ENCODE measurements around the gene AHCYL2.
A peak's percentile ranks its signal among the peaks of the same experiment; 100 is the strongest.
"Not testable (repeated sequence)": the region's sequence is repeated elsewhere in the genome, so short reads cannot be mapped to it uniquely, and the experiment has no call there.

Gene AHCYL2

DNA sequence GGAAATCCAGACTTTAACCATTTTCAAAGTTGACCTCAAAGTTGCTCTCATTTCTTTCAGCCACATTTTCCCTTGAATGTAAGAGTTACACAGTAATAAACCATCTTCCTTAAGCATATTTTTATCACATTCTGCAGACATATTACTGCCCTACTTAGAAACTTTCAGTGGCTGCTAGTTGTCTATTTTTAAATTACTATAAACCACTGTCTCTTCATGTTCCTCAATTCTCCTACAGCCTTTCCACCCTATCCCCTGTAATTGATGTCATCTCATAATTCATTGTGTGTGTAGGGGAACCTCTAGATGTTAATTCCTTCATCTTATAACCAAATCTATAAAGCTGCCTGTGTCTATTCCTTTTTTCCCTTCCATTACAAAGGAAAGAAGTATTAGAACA, 131.3 kb downstream of the AHCYL2 start:
- DNase-seq = no peak

DNA sequence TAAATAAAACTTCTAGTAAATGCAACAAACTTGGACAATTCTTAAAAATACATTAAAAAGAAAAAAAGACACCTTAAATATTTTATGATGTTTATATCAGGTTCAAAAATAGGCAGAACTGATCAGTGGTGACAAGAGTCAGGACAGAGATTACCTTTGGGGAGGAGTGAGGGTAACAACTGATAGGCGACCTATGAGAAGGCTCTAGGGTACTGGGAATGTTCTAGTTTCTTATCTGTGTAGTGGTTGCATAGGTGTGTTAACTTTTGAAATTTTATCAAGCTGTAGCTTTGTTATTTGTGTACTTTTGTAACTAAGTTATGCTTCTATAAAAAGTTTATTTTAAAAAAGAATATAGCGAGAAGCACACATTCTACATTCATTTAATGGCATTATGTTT, 134.3 kb downstream of the AHCYL2 start:
- DNase-seq = no peak

DNA sequence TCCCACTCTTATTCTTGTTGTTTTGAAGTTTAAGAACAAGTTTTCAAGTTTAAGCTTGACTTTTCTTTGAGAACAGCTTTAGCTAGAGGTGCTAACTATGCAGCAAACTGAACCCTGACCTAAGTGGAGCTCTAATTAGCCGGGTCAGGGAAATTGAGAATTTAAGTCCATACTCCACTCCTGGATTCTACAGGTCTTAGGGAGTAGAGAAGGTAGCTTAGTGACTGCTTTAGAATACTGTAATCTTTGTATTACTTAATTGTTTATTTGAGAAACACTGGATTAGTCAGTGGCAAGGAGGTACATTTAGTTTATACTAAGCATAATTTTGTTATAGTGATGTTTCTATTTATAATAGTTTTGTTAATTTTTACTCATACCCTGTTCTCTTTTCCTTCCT, 134.8 kb downstream of the AHCYL2 start:
- DNase-seq = no peak

DNA sequence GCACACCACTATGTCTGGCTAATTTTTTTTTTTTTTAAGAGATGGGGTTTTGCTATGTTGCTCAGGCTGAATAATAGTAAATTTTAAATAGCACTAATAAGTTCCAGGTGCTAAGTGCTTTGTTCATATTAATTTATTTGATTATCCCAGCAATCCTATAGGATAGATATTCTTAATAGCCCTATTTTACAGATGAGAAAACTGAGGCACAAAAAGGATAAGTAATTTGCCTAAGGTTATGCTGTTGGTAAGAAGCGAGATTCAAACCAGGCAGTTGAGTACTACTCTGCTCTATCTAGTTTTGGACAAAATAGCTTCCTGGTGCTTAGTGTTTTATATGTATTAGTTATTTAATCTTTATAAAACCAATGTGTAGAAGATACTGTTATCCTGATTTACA, 136.9 kb downstream of the AHCYL2 start:
- no peak for DNase-seq

DNA sequence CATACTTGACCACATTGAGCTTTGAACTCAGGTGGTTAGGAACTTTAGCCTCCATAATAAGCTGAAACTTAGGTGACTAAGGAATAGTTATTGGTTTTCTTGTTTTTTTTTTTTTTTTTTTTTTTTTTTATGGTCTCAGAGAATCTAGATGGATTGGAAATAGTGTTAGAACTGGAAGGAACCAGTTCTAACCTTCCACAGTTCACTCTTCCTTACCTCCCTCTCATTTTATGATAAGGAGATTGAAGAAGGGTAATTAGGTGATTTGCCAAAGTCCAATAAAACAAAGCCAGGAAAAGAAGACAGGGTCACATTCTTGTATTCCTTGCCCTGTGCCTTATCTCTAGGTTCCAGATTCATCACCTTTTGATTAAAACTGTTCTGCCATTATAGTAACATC, 137.7 kb downstream of the AHCYL2 start:
- no peak for DNase-seq

DNA sequence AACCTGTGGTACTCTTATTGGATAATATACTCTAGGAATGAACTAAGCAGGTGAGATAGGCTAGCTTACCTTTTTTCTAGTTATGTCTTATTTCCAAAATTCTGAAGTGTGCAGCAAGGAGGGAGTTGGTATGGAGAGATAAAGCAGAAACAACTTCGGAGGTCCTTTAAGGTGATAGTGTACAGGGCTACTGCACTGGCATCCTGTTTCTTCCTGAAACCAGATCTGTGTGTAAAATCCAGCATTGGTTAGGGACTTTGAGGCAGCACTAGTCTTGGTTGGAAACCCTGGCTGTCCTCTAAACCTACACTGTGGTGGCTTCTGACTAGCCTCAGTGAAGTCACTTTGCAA, 142.5 kb downstream of the AHCYL2 start:
- DNase-seq = no peak

DNA sequence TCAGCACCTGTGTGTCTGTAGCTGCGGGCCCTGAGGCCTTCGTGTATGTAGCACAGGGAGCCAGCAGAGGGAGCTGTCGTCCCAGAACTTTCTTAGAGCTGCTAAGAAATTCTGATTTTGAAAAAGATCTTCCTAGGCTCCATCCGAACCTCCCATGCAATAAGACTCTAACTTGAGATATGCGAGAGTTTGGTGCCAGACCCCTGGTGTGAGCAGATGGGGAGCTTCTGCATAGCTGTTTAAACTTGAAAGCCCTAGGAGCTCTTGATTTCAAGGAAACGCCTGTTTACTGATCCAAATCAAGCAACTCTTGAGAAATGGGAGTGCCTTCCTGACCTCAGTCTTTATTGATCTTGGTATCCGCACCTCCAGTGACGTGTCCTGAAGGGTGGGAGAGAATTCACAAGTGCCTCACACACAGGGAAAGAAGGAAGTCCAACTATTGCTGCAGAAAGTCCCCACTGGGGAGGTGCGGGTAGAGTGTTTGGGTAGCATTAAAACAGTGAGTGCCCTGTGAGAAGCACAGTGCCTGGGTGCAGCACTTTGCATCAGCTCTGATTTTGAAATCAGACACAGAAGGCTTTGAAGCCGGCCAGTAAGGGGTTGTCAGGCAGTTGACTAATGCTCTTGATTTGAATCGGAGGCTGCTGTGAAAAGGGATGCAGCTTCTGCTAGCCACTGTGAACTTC, 143.0 kb downstream of the AHCYL2 start:
- peak; percentile 89 for DNase-seq

DNA sequence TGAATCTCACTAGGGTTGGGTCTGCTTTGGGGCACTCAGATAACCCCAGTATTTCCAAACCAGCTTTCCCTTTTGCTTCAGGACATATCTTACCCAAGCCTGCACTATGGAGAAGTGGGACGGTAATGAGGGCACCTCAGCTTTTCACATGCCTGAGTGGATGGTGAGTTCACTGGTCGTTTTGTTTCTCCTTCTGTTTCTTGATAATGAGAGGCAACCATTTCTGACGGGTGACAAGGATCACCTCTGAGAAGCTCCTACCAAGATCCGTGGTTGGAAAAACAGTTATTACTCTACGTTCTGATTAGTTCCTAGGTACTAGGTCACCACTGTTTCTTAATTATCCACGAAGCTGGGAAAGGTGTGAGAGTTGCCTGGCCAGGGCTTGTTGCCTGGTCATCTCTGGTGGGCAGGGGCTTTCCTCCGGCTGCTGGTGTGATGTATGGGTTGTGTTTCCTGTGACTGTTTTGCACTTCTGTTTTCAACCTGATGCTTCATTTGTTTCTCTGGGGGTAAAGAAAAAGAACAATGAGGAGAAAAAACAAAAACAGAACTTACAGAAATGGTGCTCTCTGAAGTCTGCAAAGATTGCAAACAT, 143.7 kb downstream of the AHCYL2 start:
- DNase-seq = peak; percentile 28

DNA sequence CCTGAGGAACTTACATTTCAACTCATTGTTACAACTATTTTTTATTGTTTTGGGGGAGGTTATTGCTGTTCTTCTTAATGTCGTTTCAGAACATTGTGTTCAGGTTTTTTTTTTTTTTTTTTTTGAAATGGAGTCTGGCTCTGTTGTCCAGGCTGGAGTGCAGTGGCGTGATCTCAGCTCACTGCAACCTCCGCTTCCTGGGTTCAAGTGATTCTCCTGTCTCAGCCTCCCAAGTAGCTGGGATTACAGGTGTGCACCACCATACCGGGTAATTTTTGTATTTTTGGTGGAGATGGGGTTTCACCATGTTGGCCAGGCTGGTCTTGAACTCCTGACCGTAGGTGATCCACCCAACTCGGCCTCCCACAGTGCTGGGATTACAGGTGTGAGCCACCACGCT, 144.6 kb downstream of the AHCYL2 start:
- DNase-seq = not testable (repeated sequence)

DNA sequence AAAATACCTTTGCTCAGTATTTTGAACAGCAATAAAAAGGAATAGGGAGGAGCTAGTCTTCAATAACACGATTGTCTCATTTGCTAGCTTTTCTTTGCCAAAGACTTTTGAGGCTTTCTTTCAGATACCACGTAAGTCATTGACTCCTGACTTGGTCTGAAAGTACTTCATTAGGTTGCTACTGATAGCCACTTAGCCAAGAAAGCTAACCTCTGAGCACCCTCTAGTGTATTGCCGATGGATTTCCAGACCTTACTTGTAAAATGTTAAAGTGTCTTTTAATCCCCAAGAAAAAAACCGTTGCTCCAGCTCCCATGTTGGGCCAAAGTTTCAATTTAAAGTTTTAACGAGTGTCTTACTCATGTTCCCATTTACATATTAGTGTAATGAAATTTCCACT, 146.0 kb downstream of the AHCYL2 start:
- DNase-seq = no peak

DNA sequence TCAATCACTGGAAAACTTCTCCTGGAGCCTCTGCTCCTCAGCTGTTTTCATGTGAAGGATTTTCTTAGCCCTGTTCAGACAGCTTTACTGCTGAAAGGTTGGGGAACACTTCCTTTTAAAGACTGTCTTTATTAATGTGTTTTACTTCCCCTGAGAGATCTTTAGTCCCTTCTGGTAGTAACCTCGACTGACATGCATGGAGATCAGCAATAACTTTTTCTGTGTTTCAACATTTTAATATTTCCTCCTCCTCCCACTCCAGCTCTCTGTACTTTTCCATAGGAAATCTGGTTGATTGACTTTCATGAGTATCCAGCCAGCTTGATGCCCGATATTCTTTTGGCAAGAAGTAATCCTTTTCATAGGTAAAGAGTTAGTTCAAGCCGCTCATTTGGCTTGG, 146.7 kb downstream of the AHCYL2 start:
- no peak for DNase-seq

DNA sequence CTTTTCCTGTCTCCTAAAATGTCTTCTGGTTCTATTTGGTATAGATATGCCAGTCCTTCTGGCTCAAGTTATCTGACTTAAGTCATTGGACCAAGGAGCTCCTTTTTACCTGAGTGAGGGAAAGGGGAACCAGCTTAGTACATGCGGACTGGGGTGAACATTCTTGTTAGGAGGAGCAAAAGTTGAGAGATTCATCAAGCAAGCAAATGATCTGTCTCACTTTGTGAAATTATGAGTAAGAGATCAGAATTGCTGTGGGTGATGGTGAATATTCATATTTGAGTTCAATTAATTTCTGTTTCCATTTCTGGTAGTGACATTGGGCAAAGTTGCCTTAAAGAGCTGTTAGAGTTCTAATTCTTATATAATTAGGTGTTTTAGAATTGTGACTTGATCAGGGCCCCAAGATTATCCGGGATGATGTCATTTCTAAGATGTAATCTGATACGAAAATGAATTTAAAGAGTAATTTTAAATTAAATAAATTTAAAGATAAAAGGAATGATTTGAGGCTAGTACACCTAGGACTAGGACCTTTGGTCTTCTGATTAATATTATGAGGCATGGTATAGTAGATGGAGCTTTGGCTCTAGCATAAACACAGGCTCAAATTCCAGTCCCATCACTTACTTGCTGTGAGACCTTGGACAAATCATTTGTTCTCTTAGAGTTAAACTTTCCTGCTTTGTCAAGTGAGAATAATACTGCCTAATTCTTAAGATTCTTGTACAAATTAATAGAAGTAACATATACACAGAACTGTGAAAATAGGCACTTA, 149.0 kb downstream of the AHCYL2 start:
- DNase-seq = no peak

DNA sequence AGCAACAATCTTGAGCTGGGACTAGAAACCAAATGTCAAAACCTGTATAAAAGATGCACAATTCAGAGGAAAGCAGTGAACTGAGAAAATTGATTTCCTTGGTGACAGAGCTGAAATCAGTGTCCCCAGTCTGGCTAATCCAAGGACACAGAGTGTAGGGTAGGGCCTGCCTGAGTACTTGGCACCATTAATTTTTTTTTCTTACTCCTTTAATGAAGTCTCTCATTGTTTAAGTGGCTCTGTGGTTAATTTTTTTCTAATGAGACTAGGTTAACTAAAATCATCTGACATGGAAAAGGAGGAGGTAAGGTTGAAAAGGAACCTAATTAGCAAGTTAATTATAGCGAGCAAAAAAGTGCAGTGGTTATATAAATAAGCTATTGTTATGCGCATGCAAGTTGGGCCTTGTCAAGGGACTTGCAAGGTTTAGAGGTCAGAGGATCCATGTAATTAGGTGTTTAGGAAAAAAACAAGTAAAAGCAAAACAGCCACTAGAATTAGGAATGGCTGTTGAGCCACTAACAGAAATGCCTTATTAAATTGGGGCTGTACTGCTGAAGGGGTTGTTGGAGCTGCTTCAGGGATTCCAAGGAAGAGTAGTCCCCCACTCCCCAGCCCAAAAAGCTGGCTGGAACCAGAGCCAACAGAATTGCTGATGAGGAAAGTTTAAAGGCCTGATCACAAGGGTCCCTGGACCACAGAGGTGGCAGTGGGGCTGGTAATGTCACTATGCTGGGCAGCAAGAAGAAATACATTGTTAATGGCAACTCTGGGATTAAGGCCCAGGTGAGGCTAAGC, 150.5 kb downstream of the AHCYL2 start:
- DNase-seq = no peak

DNA sequence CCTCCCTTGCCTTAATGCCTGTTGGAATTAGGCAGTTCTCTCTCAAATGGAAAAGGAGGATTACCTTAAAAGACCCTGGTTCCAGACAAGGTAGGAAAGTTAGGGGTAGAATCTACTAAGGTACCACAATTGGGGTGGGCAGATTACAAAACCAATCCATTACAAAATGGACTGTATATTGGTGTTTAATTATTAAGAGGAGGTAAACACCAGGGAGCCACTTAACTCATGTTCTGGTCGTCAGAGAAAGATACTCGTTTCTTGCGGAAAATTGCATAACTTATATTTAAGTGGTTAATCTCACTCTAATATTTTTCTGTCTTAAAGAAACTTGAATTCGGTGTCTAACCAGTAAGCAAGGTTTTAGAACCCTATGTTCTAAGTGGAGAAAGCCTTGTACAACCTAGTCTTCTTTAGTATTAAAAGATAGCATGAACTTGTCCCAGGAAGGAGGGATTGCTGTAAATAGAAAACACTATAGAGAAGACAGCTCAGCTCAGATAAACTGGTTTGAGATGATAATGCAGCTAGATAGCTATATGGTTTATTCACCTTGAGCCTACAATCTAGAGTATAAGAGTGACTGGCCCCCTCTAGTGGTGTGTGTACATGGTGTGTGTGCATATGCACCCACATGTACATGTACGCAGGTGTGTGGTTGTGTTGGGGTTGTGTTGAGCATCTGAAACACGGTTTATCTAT, 151.4 kb downstream of the AHCYL2 start:
- DNase-seq = peak; percentile 71

DNA sequence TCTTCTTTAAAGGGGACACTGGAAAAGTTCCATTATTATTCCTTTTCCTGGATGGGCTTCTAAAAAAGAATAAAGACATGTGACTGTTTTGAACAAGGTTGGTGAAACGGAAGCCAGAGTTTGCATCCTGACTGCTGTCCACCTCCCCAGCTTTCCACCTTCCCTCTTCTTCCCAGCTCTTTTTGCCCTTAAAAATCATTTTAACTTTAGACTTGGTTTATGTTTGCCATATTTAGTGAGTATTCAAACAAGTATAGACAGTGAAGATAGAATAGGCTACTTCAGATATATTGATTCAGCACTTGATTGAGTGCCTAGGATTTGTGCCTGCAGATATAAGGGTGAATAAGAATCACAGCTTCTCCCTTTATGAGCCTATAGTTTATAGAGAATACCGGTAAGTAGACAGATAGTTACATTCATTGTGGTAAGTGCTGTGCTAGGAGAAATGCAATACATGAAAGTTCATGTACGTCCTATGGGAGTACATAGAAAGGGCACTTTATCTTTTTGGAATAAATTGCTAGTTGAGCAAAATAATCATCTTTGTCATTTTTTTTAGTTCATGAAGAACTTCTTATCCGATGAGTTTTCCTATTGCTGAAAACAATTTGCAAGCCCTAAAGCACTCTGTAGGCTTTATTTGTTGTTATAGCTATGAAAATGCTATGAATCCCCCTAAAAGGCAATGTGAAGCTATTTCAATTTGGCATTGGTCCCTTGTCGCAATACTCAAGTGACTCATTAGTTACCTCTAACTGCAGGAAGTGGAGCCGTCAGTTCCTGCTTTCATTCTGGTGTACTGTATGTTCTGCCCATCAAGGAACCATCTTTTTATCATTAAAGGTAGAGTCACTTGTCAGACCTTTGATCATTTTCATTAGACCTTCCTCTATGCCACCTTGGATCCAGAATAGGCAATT, 152.2 kb downstream of the AHCYL2 start:
- DNase-seq = peak; percentile 26

DNA sequence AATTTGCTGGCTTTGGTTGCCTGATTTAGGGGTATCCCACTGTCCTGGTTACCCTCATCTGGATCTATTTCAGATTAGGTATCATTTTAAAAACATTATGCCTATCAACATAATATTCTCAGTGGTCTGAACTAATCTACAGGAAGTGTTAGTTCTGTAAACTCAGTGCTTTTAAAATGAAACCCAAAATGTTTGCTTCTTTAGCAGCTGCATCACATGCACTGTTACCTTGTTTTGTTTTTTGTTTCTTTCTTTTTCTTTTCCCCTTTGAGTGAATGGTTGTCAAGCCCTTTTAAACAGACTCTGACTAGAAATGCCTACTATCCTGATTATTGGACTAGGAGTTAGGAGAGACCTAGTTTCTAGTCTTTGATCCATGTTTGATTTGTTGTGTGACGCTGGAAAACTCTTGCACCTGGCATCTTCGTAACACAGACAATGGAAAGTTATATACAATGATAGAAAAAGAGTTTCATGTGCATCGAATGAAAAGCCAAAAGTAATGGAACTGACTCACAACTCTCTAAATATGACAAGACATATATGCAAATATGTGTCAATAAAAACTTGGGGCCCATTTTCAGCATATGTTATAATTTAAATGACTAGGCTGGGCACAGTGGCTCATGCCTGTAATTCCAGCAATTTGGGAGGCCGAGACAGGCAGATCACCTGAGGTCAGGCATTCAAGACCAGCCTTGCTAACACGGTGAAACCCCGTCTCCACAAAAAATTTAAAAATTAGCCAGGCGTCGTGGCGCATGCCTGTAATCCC, 157.1 kb downstream of the AHCYL2 start:
- no peak for DNase-seq

DNA sequence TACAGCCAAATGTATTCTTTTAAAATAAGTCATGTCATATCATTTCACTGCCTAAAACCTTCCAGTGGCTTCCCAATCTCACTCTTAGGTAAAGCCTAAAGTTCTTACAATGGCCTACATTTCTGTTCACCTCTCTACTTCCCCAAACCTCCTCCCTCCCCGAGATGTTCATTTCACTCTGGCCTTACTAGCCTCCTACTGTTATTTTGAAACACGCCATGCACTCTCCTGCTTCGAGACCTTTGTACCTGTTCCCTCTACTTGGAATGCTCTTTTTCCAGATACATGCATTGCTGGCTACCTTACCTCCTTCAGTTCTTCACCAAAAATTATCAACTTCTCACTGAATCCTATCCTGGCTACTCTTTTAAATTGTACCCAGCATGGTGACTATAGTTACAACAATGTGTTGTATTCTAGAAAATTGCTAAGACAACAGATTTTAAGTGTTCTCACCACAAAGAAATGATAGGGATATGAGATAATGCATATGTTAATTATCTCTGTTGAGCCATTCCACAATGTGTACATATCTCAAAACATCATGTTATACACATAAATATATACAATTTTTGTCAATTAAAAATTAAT, 158.8 kb downstream of the AHCYL2 start:
- no peak for DNase-seq

DNA sequence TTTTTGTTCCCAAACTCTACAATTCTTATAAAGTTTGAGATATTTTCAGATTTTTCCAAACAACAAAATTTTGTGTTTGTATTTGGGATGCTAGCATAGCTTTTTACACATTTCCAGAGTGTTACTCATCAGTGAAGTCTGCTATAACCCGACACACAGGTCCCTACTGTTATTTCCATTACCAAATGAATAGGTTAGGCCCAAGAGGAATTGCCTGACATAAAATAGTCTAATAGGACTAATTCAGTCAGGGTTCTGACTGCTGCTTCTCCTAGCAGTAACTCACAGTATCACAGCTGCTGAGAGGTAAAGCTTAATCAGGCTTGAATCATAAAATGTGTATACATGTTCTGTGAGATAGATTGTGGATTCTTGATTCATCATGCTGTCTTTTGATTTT, 160.3 kb downstream of the AHCYL2 start:
- DNase-seq = no peak

DNA sequence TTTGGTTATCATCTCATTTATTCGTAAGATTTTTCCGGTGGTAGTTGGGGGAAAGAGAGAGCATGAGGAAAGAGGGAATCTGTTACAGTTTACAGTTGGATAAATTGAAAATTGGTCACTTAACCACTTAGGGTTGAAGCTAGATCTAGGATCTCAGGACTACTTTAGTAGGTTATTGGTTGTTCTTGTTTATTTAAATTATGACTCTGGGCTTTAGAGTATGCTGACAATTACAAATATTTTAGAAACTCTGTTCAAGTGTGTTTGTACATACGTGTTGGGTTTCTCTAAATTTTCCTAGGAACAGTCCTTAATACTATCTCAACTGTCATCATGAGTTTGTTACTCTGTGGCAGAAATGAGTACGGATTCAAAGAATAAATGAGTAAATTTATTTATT, 160.8 kb downstream of the AHCYL2 start:
- DNase-seq = no peak

DNA sequence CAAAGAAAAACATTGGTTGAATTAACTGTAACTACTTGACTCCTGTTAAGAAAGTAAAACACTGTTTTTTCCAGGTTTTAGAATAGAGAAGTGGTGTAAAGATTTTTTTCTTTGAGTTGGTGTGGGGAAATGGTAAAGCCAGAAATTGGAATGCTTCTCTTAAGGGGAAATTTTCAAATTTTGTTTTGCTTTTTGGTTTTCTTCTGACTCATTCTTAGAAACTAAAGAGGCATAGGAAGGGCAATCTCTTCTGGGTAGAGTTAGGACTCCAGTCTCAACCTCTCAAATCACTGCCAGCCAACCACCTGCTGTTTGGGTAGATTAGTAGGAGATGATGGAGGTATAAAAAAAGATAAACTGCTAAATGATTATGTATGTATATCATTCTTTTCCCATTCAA, 161.7 kb downstream of the AHCYL2 start:
- DNase-seq = no peak

DNA sequence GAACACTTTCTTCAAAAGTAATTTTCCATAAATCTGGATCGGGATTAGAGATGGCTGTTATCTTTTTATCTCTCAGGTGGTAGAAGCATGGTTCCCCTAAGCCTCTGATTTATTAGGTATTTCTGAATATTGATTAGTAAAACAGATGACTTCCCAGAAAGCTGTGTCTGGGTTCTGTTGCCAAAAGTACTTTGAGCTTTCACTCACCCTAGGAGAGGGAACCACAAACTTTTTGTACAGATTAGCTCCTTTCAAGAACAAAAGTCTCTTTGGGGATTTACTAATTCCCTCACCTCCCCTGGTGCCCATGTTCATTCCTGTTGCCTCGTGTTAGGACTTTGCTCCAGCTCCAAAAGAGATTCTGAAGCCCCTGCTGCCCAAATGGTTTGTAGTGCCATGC, 162.7 kb downstream of the AHCYL2 start:
- no peak for DNase-seq
